Nephron progenitor cell (in vitro differentiated cells): Measurements from ENCODE around the gene C1orf116.
"Not testable (repeated sequence)": the region's sequence is repeated elsewhere in the genome, so short reads cannot be mapped to it uniquely, and the experiment has no call there.

ENCODE experiments used
- DNase-seq: peaks from one replicate; pipeline ENCODE4 v3.0.0; 2021
- H3K27ac Mint-ChIP-seq: 2 replicates; pipeline ENCODE4 v1.8.0; 2021; ENCODE audit warnings: mild to moderate bottlenecking, moderate library complexity, mixed read lengths
- H3K27me3 Mint-ChIP-seq: 2 replicates; pipeline ENCODE4 v1.8.0; 2021; ENCODE audit warnings: mild to moderate bottlenecking, low read depth, mixed read lengths; ENCODE audit not compliant: poor library complexity
- H3K36me3 Mint-ChIP-seq: 2 replicates; pipeline ENCODE4 v1.8.0; 2021; ENCODE audit warnings: low read depth, mixed read lengths
- H3K4me1 Mint-ChIP-seq: 2 replicates; pipeline ENCODE4 v1.8.0; 2021; ENCODE audit warnings: mixed read lengths
- H3K4me3 Mint-ChIP-seq: 2 replicates; pipeline ENCODE4 v1.8.0; 2021; ENCODE audit warnings: mild to moderate bottlenecking, moderate library complexity, mixed read lengths
- H3K9me3 Mint-ChIP-seq: 2 replicates; pipeline ENCODE4 v1.8.0; 2021; ENCODE audit warnings: mild to moderate bottlenecking, moderate library complexity, mixed read lengths
- CTCF ChIP-seq: fragments of 200-600 bp; sonication (generic); IDR thresholded peaks from 2 replicates; pipeline ENCODE4 v1.5.0; 2021; ENCODE audit warnings: antibody characterized with exemption

C1orf116 gene

GRCh38 chr1:207049054-207049453 is 16.5 kb upstream of the C1orf116 start:
- Mint-ChIP-seq H3K9me3 (peaks cover 10% of the 10 kb centered on the region), H3K27ac (no peak overlapping the region), H3K4me1 (peaks cover 60% of the 10 kb centered on the region), H3K4me3 (peak overlapping the region; percentile 100), H3K36me3 (peaks cover 14% of the 10 kb centered on the region), H3K27me3 (peaks cover 14% of the 10 kb centered on the region)
- no peak for DNase-seq
- no peak for TF ChIP-seq CTCF

DNA sequence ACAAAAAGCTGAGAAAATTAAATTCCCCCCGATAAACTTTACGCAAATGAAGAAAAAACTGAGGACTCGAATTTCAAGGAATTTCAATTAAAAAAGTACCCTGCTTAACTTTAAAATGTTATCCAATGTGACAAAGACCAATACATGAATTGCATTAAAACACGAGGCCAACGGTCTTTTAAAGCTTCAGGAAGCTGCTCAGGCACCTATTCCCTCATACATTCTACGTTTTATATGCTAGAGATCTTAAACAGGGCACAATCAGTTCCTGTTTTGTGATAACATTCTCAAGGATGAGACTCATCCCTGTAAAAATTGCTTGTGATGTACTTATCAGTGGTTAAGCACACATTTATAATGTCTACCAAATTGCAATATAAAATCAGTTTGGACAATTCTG is 15.5 kb upstream of the C1orf116 start:
- peaks cover 4% of the 10 kb centered on the region for H3K27me3 Mint-ChIP-seq
- peaks cover 21% of the 10 kb centered on the region for H3K36me3 Mint-ChIP-seq
- no peak overlapping the region for H3K4me3 Mint-ChIP-seq
- peaks cover 54% of the 10 kb centered on the region for H3K4me1 Mint-ChIP-seq
- peaks cover 8% of the 10 kb centered on the region for H3K9me3 Mint-ChIP-seq
- DNase-seq: no peak
- no peak overlapping the region for H3K27ac Mint-ChIP-seq
- TF ChIP-seq CTCF: no peak

DNA sequence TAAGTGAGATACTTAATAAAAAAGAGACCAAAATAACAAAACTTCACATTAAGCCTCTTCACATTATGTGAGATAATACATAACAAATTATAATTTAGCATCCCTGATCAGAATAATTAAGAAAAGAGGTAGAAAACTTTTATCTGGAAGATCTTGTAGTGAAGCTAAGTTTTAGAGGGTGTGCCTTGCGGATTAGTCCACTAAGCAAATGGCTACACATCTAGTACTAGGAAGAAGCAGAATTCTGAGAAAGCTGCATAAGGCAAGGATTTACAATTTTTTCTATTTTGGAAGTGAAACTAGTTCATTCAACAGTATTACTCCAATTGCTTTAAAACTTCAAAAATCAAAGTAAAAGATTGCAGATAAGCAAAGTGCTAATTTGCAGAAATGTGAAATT is 14.9 kb upstream of the C1orf116 start:
- no peak for DNase-seq
- peaks cover 26% of the 10 kb centered on the region for H3K36me3 Mint-ChIP-seq
- H3K27me3 Mint-ChIP-seq: peaks cover 3% of the 10 kb centered on the region
- no peak overlapping the region for H3K27ac Mint-ChIP-seq
- peaks cover 3% of the 10 kb centered on the region for H3K9me3 Mint-ChIP-seq
- peak overlapping the region; percentile 26 for H3K4me3 Mint-ChIP-seq
- TF ChIP-seq CTCF: no peak
- H3K4me1 Mint-ChIP-seq: peaks cover 48% of the 10 kb centered on the region

DNA sequence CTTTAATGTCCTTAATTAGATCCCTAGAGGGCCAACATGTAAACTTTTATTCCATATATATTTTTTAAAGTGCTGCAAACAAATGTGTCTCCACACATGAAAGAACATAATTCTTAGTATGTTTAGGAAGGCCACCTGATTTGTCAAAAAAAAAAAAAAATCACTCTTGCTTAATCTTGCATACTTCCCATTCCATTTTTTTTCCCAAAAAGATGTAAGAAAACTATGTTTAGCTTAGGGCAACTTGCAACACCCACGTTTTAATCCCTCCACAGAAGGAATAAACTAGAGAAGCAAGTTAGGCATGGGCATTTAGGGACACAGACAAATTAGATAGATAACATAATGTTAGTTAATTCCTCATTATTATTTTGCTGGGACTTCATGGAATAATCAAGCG is 12.9 kb upstream of the C1orf116 start:
- no peak overlapping the region for H3K27ac Mint-ChIP-seq
- H3K27me3 Mint-ChIP-seq: no peaks in the 10 kb centered on the region
- no peak for DNase-seq
- peaks cover 29% of the 10 kb centered on the region for H3K36me3 Mint-ChIP-seq
- peaks cover 33% of the 10 kb centered on the region for H3K4me1 Mint-ChIP-seq
- H3K4me3 Mint-ChIP-seq: no peak overlapping the region
- H3K9me3 Mint-ChIP-seq: no peaks in the 10 kb centered on the region
- TF ChIP-seq CTCF: no peak

DNA sequence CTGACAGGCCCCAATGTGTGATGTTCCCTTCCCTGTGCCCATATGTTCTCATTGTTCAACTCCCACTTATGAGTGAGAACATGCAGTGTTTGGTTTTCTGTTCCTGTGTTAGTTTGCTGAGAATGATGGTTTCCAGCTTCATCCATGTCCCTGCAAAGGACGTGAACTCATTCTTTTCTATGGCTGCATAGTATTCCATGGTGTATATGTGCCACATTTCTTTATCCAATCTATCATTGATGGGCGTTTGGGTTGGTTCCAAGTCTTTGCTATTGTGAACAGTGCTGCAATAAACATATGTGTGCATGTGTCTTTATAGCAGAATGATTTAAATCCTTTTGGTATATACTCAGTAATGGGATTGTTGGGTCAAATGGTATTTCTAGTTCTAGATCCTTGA is 8.8 kb upstream of the C1orf116 start:
- H3K4me1 Mint-ChIP-seq, H3K27ac Mint-ChIP-seq, H3K9me3 Mint-ChIP-seq, H3K27me3 Mint-ChIP-seq, DNase-seq, H3K4me3 Mint-ChIP-seq: not testable (repeated sequence)
- peaks cover 23% of the 10 kb centered on the region for H3K36me3 Mint-ChIP-seq

DNA sequence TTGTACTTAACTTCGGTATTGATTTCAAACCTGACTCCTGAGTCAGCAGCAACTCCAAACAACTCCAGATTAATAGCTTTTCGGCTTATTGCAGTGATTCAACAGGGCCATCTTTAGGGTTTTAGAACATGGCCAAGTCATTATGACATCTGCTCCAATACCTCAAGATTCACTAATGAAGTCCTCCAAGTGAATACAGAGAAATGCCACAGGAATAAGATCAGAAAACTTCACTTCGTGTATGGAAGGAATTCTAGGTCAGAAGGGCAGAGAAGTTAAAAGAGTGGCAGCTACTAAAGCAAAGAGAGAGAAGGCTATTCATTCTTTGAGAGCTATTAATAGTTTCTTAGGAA is 7.6 kb upstream of the C1orf116 start:
- TF ChIP-seq CTCF: no peak
- peaks cover 3% of the 10 kb centered on the region for H3K27me3 Mint-ChIP-seq
- no peak for DNase-seq
- H3K9me3 Mint-ChIP-seq: no peaks in the 10 kb centered on the region
- H3K4me1 Mint-ChIP-seq: no peaks in the 10 kb centered on the region
- H3K27ac Mint-ChIP-seq: no peak overlapping the region
- no peak overlapping the region for H3K4me3 Mint-ChIP-seq
- peaks cover 23% of the 10 kb centered on the region for H3K36me3 Mint-ChIP-seq
